Activated CD8-positive, alpha-beta T cell treated with anti-CD3 and anti-CD28 coated beads for 36 hours (primary cell): ENCODE measurements around the gene DUSP23. TPM values are rescaled to one million over a fixed set of nuclear protein-coding genes. Genes with fewer than 3 reads are reported as not detected.

ENCODE experiments used
- ATAC-seq: fragments of 200-7000 bp; cut with Tn5 transposase; one replicate; pipeline ENCODE4 v1.10.0; 2021; ENCODE audit warnings: mild to moderate bottlenecking, moderate library complexity
- CTCF ChIA-PET: fragments of 350-600 bp; sonication (Branson Sonifier 250); formaldehyde crosslinking; loops from one replicate; lab custom pipeline; 2021; ENCODE audit warnings: antibody characterized with exemption; lab: Charles Lee
- POLR2A ChIA-PET: fragments of 350-600 bp; sonication (Branson Sonifier 250); formaldehyde crosslinking; loops from one replicate; lab custom pipeline; 2021; ENCODE audit warnings: antibody characterized with exemption; lab: Charles Lee
- DNase-seq: peaks from one replicate; pipeline ENCODE4 v3.0.0-alpha.2; 2020
- H3K27ac Mint-ChIP-seq: one replicate; pipeline ENCODE4 v1.8.0; 2021; ENCODE audit warnings: mild to moderate bottlenecking, mixed read lengths
- H3K27me3 Mint-ChIP-seq: one replicate; pipeline ENCODE4 v1.8.0; 2021; ENCODE audit warnings: mixed read lengths
- H3K36me3 Mint-ChIP-seq: one replicate; pipeline ENCODE4 v1.8.0; 2021; ENCODE audit warnings: low read depth, mixed read lengths
- H3K4me1 Mint-ChIP-seq: one replicate; pipeline ENCODE4 v1.8.0; 2021; ENCODE audit warnings: low read depth, mixed read lengths
- H3K4me3 Mint-ChIP-seq: one replicate; pipeline ENCODE4 v1.8.0; 2021; ENCODE audit warnings: mild to moderate bottlenecking, moderate library complexity, mixed read lengths
- H3K9me3 Mint-ChIP-seq: one replicate; pipeline ENCODE4 v1.8.0; 2021; ENCODE audit warnings: mixed read lengths
- intact Hi-C: fragments of 100-400 bp; cut with micrococcal nuclease; formaldehyde crosslinking; loops from one replicate; pipeline ENCODE4 v1.10.0; 2022
- total RNA-seq, 2 experiments: library from RNA; stranded (reverse); gene quantifications; one replicate each; pipeline ENCODE4 v1.2.3, GENCODE V29; 2021
- TF ChIP-seq, protein P1 (sequence below): fragments of 200-600 bp; IDR thresholded peaks from one replicate; pipeline ENCODE4 v1.8.0; 2022; ENCODE audit warnings: antibody characterized with exemption, mild to moderate bottlenecking

DUSP23 gene
- total RNA-seq, 2 experiments from 2014 or later: 27.2 TPM

DNA sequence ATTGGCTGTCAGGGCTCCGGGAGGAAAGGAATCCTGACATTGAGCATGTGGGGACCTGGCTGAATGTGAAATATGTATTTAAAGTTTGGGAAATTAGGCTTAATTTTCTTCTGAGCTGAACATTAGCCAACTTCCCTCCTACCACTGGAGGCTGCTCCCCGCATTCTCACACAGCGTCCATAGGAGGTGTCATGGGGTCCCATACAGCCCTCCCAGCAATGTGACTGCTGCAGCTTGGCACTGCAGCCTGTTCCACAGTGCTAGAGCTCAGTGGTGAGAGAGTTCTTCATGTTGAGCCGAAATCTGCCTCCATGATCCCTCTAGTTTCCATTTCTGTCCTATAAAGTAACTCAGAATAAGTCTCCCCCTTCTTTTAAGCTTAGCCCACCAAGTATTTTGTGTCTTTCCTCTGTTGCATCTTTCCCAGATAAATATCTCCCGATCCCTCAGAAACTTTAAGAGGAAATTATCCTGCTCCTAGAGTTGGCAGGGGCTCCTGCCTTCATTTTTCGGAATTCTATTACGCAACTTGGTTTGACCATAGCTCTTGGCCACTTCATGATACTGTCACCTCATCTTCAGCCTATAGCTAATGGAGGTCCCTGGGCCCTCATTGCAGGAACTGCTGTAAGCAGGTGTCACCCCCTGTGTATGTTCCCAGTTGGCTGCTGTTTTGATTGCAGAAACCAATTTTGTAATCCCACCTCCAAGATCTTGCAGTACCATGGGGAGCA lies 23.4 kb downstream of the DUSP23 start:
- CTCF ChIA-PET: interaction anchor here (1.0 to 18.8 kb wide), 9 partner anchors 9 to 203 kb away, joined by 3 to 482 read pairs (median 5); partner anchors contain the start of gene DUSP23
- ATAC-seq (no peak), DNase-seq (no peak)
- intact Hi-C loops: no loop called here
- TF ChIP-seq, protein P1, sequence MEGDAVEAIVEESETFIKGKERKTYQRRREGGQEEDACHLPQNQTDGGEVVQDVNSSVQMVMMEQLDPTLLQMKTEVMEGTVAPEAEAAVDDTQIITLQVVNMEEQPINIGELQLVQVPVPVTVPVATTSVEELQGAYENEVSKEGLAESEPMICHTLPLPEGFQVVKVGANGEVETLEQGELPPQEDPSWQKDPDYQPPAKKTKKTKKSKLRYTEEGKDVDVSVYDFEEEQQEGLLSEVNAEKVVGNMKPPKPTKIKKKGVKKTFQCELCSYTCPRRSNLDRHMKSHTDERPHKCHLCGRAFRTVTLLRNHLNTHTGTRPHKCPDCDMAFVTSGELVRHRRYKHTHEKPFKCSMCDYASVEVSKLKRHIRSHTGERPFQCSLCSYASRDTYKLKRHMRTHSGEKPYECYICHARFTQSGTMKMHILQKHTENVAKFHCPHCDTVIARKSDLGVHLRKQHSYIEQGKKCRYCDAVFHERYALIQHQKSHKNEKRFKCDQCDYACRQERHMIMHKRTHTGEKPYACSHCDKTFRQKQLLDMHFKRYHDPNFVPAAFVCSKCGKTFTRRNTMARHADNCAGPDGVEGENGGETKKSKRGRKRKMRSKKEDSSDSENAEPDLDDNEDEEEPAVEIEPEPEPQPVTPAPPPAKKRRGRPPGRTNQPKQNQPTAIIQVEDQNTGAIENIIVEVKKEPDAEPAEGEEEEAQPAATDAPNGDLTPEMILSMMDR: no peak
- Mint-ChIP-seq H3K4me3 (no peak overlapping the region), H3K36me3 (no peaks in the 10 kb centered on the region), H3K4me1 (peaks cover 41% of the 10 kb centered on the region), H3K27me3 (no peaks in the 10 kb centered on the region), H3K27ac (no peak overlapping the region), H3K9me3 (no peaks in the 10 kb centered on the region)
- POLR2A ChIA-PET: interaction anchor here (1.0 to 1.2 kb wide), 2 partner anchors 10 to 86 kb away, joined by 4 read pairs; no protein-coding TSS in a partner anchor

GRCh38 chr1:159804924-159805323 lies 24.2 kb downstream of the DUSP23 start:
- no peak for DNase-seq
- no peaks in the 10 kb centered on the region for H3K27me3 Mint-ChIP-seq
- no peak for ATAC-seq
- H3K4me3 Mint-ChIP-seq: no peak overlapping the region
- intact Hi-C loops: no loop called here
- ChIA-PET CTCF (interaction anchor here (1.0 to 18.8 kb wide), 7 partner anchors 9 to 202 kb away, joined by 3 to 482 read pairs (median 7); no protein-coding TSS in a partner anchor), POLR2A (interaction anchor here (1.0 to 1.2 kb wide), 2 partner anchors 9 to 86 kb away, joined by 4 read pairs; no protein-coding TSS in a partner anchor)
- peaks cover 33% of the 10 kb centered on the region for H3K4me1 Mint-ChIP-seq
- TF ChIP-seq, protein P1: no peak
- no peaks in the 10 kb centered on the region for H3K36me3 Mint-ChIP-seq
- no peaks in the 10 kb centered on the region for H3K9me3 Mint-ChIP-seq
- no peak overlapping the region for H3K27ac Mint-ChIP-seq

DNA sequence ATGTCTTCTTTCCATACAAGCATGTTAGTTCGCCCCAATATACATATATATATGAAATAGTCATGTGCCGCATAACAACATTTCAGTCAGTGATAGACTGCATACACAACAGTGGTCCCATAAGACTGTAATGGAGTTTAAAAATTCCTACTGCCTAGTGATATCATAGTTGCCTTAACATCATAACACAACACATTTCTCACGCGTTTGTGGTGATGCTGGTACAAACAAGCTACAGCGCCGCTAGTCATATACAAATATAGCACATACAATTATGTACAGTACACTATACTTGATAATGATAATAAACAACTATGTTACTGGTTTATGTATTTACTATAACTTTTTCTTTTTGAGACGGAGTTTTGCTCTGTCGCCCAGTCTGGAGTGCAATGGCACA lies 35.2 kb downstream of the DUSP23 start:
- TF ChIP-seq, protein P1: no peak
- intact Hi-C loops: no loop called here
- H3K36me3 Mint-ChIP-seq: no peaks in the 10 kb centered on the region
- CTCF ChIA-PET: interaction anchor here (0.9 to 1.5 kb wide), 2 partner anchors 13 to 192 kb away, joined by 4 to 5 read pairs; partner anchors contain the start of gene FCRL6
- peaks cover 12% of the 10 kb centered on the region for H3K4me1 Mint-ChIP-seq
- H3K27ac Mint-ChIP-seq: no peak overlapping the region
- DNase-seq (no peak), ATAC-seq (no peak)
- no peak overlapping the region for H3K4me3 Mint-ChIP-seq
- no peaks in the 10 kb centered on the region for H3K9me3 Mint-ChIP-seq
- no peaks in the 10 kb centered on the region for H3K27me3 Mint-ChIP-seq
- POLR2A ChIA-PET: interaction anchor here (0.7 kb wide), 1 partner anchor 53 kb away, joined by 3 read pairs; no protein-coding TSS in a partner anchor

DNA sequence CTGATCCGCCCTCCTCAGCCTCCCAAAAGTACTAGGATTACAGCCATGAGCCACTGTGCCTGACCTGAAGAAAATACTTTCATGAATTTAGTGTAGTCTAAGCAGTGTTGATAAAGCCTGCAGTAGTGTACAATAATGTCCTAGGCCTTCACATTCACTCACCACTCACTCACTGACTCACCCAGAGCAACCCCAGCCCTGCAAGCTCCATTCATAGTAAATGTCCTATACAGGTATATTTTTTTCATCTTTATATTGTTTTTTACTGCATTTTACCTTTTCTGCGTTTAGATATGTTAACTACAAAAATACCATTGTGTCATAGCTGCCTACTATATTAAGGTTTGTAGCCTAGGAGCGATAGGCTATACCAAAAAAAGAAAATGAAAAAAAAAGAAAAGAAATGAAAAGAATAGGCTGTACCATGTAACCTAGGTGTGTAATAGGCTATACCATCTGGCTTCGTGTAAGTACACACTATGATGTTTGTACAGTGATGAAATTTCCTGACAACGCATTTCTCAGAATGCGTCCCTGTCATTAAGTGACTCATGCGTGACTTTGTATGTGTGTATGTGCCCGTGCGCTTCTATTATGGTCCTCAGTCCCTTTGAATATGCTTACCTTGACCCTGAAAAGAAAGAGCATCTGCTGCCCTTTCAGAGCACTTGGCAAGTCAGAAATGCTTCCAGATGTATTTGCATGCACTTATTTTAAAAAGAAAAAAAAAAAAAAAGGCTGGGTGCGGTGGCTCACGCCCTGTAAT lies 36.7 kb downstream of the DUSP23 start:
- TF ChIP-seq, protein P1: no peak
- CTCF ChIA-PET: interaction anchor here (1.5 kb wide), 1 partner anchor 190 kb away, joined by 5 read pairs; no protein-coding TSS in a partner anchor
- no peaks in the 10 kb centered on the region for H3K36me3 Mint-ChIP-seq
- POLR2A ChIA-PET: interaction anchor here (0.9 kb wide), 1 partner anchor 105 kb away, joined by 4 read pairs; no protein-coding TSS in a partner anchor
- H3K4me1 Mint-ChIP-seq: peaks cover 12% of the 10 kb centered on the region
- DNase-seq (no peak), ATAC-seq (no peak)
- H3K27me3 Mint-ChIP-seq: no peaks in the 10 kb centered on the region
- H3K27ac Mint-ChIP-seq: peak overlapping the region; percentile 48
- no peaks in the 10 kb centered on the region for H3K9me3 Mint-ChIP-seq
- intact Hi-C loops: no loop called here
- H3K4me3 Mint-ChIP-seq: no peak overlapping the region
